Liver (tissue), 9 donors: Measurements from ENCODE around the gene MBLAC1. TPM values are rescaled to one million over a fixed set of nuclear protein-coding genes. Genes with fewer than 3 reads are reported as not detected.

Source experiments
- DNase-seq: peaks from one replicate; pipeline ENCODE4 v3.0.0-alpha.2; 2017; ENCODE audit warnings: low spot score
- H3K27ac ChIP-seq, 2 donors: one replicate each; pipeline ENCODE4 v1.7.0; 2013; ENCODE audit warnings: inconsistent platforms in 2 of 2, low read length in 2 of 2, control low read depth in 1 of 2, low read depth in 1 of 2, mild to moderate bottlenecking in 1 of 2
- H3K27me3 ChIP-seq, 4 donors: one replicate each; pipeline versions ENCODE4 v1.6.1 to v1.7.0; 2013; ENCODE audit warnings: low read length in 3 of 4, inconsistent platforms in 1 of 4, mild to moderate bottlenecking in 1 of 4, moderate library complexity in 1 of 4; ENCODE audit not compliant: control insufficient read depth in 4 of 4, insufficient read depth in 4 of 4
- H3K36me3 ChIP-seq, 4 donors: one replicate each; pipeline versions ENCODE4 v1.6.1 to v1.7.0; 2013; ENCODE audit warnings: low read length in 3 of 4, mild to moderate bottlenecking in 3 of 4, low read depth in 1 of 4, moderate library complexity in 1 of 4; ENCODE audit not compliant: control insufficient read depth in 4 of 4, insufficient read depth in 3 of 4
- H3K4me1 ChIP-seq, 4 donors: one replicate each; pipeline versions ENCODE4 v1.6.1 to v1.7.0; 2013; ENCODE audit warnings: low read length in 3 of 4, mild to moderate bottlenecking in 3 of 4, moderate library complexity in 1 of 4; ENCODE audit not compliant: control insufficient read depth in 4 of 4, insufficient read depth in 4 of 4
- H3K4me3 ChIP-seq, 3 donors: one replicate each; pipeline versions ENCODE4 v1.6.1 to v1.7.0; 2013; ENCODE audit warnings: low read length in 3 of 3, control low read depth in 1 of 3, low read depth in 1 of 3, mild to moderate bottlenecking in 1 of 3
- H3K9ac ChIP-seq, 2 donors: one replicate each; pipeline ENCODE4 v1.7.0; 2013; ENCODE audit warnings: low read length in 2 of 2, mild to moderate bottlenecking in 2 of 2, moderate library complexity in 2 of 2, control low read depth in 1 of 2, low read depth in 1 of 2
- H3K9me3 ChIP-seq, 4 donors: one replicate each; pipeline versions ENCODE4 v1.6.1 to v1.7.0; 2013; ENCODE audit warnings: low read length in 3 of 4; ENCODE audit not compliant: control insufficient read depth in 4 of 4
- EGR1 ChIP-seq, 2 donors: IDR thresholded peaks; 2 replicates each; pipeline ENCODE4 v1.6.1; 2016 to 2018; ENCODE audit warnings: antibody characterized with exemption in 2 of 2, low read depth in 2 of 2
- FOXA1 ChIP-seq: IDR thresholded peaks from 2 replicates; pipeline ENCODE4 v1.6.1; 2016; ENCODE audit warnings: antibody characterized with exemption
- FOXA2 ChIP-seq: IDR thresholded peaks from 2 replicates; pipeline ENCODE4 v1.6.1; 2016; ENCODE audit warnings: antibody characterized with exemption
- GABPA ChIP-seq, 2 donors: IDR thresholded peaks in 1 of 2; conservative IDR thresholded peaks in 1 of 2; 2 replicates each; pipeline ENCODE4 v1.6.1; 2016; ENCODE audit warnings: antibody characterized with exemption in 2 of 2, mild to moderate bottlenecking in 1 of 2, moderate library complexity in 1 of 2
- HNF4A ChIP-seq, 2 donors: conservative IDR thresholded peaks; 2 replicates each; pipeline ENCODE4 v1.6.1; 2016; ENCODE audit warnings: antibody characterized with exemption in 2 of 2, mild to moderate bottlenecking in 2 of 2
- HNF4G ChIP-seq: IDR thresholded peaks from 2 replicates; pipeline ENCODE4 v1.6.1; 2016; ENCODE audit warnings: antibody characterized with exemption
- JUND ChIP-seq, 2 donors: IDR thresholded peaks; 2 replicates each; pipeline ENCODE4 v1.6.1; 2016; ENCODE audit warnings: antibody characterized with exemption in 2 of 2
- MAX ChIP-seq: IDR thresholded peaks from 2 replicates; pipeline ENCODE4 v1.6.1; 2016; ENCODE audit warnings: antibody characterized with exemption
- NR2F2 ChIP-seq: IDR thresholded peaks from 2 replicates; pipeline ENCODE4 v1.6.1; 2016; ENCODE audit warnings: antibody characterized with exemption
- RAD21 ChIP-seq, 2 donors: IDR thresholded peaks; 2 replicates each; pipeline ENCODE4 v1.6.1; 2016; ENCODE audit warnings: antibody characterized with exemption in 2 of 2, mild to moderate bottlenecking in 2 of 2
- REST ChIP-seq: IDR thresholded peaks from 2 replicates; pipeline ENCODE4 v1.6.1; 2016; ENCODE audit warnings: antibody characterized with exemption, mild to moderate bottlenecking
- RXRA ChIP-seq, 2 donors: IDR thresholded peaks; 2 replicates each; pipeline ENCODE4 v1.6.1; 2017 to 2018; ENCODE audit warnings: antibody characterized with exemption in 2 of 2, mild to moderate bottlenecking in 1 of 2
- SP1 ChIP-seq: IDR thresholded peaks from 2 replicates; pipeline ENCODE4 v1.6.1; 2018; ENCODE audit warnings: antibody characterized with exemption, mild to moderate bottlenecking
- TAF1 ChIP-seq: conservative IDR thresholded peaks from 2 replicates; pipeline ENCODE4 v1.6.1; 2016; ENCODE audit warnings: antibody characterized with exemption, mild to moderate bottlenecking
- YY1 ChIP-seq: IDR thresholded peaks from 2 replicates; pipeline ENCODE4 v1.6.1; 2016; ENCODE audit warnings: antibody characterized with exemption, mild to moderate bottlenecking
- WGBS: extraction: QIAGEN DNeasy Blood & Tissue Kit; methylation state at CpG from one replicate; pipeline ENCODE4 v1.1.7; 2013; 5-methylcytosine and 5-hydroxymethylcytosine counted together
- polyA plus RNA-seq, 2 donors: library from polyadenylated mRNA; stranded (reverse) in 1 of 2; unstranded in 1 of 2; fragments of 200-250 nt in 1 of 2; fragments of >200 nt in 1 of 2; fragmentation: Nextera tagmentation in 1 of 2; extraction: Ambion mirVana in 1 of 2; gene quantifications; one replicate each; pipeline versions ENCODE4 v1.2.1 to v1.2.3, GENCODE V29; 2013 to 2015
- total RNA-seq, 2 donors: library from RNA; depleted of rRNA; stranded (reverse); fragments of >200 nt; gene quantifications; one replicate each; pipeline ENCODE4 v1.2.3, GENCODE V29; 2014
- TF ChIP-seq, protein P1 (sequence below): IDR thresholded peaks from 2 replicates; pipeline ENCODE4 v1.6.1; 2016; ENCODE audit warnings: antibody characterized with exemption
- TF ChIP-seq, protein P2 (sequence below): IDR thresholded peaks from 2 replicates; pipeline ENCODE4 v1.6.1; 2016; ENCODE audit warnings: antibody characterized with exemption
- TF ChIP-seq, protein P3 (sequence below): fragments of 150-350 bp; IDR thresholded peaks from 2 replicates; pipeline ENCODE4 v1.5.1; 2017; ENCODE audit warnings: improper control_type of control experiment, low read depth, low read length; ENCODE audit not compliant: missing input control
- donor health status: healthy.
- donor health status: healthy.
- donor health status: healthy.
- donor health status: healthy.
- donor health status: healthy.

Gene MBLAC1
- total and polyA plus RNA-seq, 4 donors = 1.0 to 1.4 (median 1.3) TPM

DNA sequence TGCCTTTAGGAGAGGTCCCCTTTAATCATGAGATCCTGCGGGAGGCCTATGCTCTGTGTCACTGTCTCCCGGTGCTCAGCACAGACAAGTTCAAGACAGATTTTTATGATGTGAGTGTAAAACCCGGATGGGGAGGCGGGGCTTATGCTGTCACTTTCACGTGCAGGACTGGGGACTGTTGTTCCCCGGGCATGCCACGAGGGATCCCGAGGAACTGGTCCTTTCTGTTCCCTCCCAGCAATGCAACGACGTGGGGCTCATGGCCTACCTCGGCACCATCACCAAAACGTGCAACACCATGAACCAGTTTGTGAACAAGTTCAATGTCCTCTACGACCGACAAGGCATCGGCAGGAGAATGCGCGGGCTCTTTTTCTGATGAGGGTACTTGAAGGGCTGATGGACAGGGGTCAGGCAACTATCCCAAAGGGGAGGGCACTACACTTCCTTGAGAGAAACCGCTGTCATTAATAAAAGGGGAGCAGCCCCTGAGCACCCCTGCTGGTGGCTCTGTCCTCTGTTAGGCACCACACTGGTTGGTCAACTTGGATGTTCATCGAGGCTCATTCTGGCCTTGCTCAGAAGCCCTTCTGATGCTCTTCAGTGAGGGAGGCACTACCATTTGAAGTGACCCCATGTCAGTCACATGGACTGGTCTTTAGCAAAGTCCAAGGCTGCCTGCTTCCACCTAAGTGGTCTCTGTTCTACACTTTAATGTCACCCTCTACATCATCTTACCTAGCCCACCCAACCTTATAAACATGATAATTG, 35.2 kb upstream of the MBLAC1 start:
- Histone ChIP-seq H3K9me3 (no peaks in the 10 kb centered on the region), H3K27ac (no peak overlapping the region), H3K4me3 (no peak overlapping the region), H3K9ac (no peak overlapping the region), H3K27me3 (no peaks in the 10 kb centered on the region), H3K4me1 (peaks cover 9 to 24% (median 13%) of the 10 kb centered on the region in 4 donors), H3K36me3 (peaks cover 22 to 63% (median 41%) of the 10 kb centered on the region in 4 donors)
- TF ChIP-seq, protein P1, sequence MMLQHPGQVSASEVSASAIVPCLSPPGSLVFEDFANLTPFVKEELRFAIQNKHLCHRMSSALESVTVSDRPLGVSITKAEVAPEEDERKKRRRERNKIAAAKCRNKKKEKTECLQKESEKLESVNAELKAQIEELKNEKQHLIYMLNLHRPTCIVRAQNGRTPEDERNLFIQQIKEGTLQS = no peak
- TF ChIP-seq HNF4A (conservative IDR thresholded peaks at IDR 0.05) (no peak), REST (no peak), YY1 (no peak), RAD21 (IDR thresholded peaks at IDR 0.05) (no peak), JUND (IDR thresholded peaks at IDR 0.05) (no peak), GABPA (IDR thresholded peaks at IDR 0.05 in 1 of 2, conservative IDR thresholded peaks at IDR 0.05 in 1 of 2) (no peak), FOXA2 (no peak), TAF1 (no peak), SP1 (no peak), RXRA (IDR thresholded peaks at IDR 0.05) (no peak), HNF4G (no peak), NR2F2 (no peak), MAX (no peak), FOXA1 (no peak), EGR1 (IDR thresholded peaks at IDR 0.05; ENCODE audit: low read depth in 2 of 2) (no peak)
- TF ChIP-seq, protein P2, sequence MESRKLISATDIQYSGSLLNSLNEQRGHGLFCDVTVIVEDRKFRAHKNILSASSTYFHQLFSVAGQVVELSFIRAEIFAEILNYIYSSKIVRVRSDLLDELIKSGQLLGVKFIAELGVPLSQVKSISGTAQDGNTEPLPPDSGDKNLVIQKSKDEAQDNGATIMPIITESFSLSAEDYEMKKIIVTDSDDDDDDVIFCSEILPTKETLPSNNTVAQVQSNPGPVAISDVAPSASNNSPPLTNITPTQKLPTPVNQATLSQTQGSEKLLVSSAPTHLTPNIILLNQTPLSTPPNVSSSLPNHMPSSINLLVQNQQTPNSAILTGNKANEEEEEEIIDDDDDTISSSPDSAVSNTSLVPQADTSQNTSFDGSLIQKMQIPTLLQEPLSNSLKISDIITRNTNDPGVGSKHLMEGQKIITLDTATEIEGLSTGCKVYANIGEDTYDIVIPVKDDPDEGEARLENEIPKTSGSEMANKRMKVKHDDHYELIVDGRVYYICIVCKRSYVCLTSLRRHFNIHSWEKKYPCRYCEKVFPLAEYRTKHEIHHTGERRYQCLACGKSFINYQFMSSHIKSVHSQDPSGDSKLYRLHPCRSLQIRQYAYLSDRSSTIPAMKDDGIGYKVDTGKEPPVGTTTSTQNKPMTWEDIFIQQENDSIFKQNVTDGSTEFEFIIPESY = no peak
- TF ChIP-seq, protein P3, sequence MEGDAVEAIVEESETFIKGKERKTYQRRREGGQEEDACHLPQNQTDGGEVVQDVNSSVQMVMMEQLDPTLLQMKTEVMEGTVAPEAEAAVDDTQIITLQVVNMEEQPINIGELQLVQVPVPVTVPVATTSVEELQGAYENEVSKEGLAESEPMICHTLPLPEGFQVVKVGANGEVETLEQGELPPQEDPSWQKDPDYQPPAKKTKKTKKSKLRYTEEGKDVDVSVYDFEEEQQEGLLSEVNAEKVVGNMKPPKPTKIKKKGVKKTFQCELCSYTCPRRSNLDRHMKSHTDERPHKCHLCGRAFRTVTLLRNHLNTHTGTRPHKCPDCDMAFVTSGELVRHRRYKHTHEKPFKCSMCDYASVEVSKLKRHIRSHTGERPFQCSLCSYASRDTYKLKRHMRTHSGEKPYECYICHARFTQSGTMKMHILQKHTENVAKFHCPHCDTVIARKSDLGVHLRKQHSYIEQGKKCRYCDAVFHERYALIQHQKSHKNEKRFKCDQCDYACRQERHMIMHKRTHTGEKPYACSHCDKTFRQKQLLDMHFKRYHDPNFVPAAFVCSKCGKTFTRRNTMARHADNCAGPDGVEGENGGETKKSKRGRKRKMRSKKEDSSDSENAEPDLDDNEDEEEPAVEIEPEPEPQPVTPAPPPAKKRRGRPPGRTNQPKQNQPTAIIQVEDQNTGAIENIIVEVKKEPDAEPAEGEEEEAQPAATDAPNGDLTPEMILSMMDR = no peak
- 73% methylated on average over 19 of the region's 19 CpGs for WGBS
- DNase-seq = no peak
